HG02938 (cell line): ENCODE results near the gene HSD3B2.

Experiments used
- ATAC-seq: cut with Tn5 transposase; IDR thresholded peaks from one replicate; pipeline ENCODE4 v1.9.1; 2021; ENCODE audit warnings: mild to moderate bottlenecking, moderate library complexity; ENCODE audit not compliant: unreplicated experiment

HSD3B2 gene

GRCh38 chr1:119396982-119397381 lies 18.0 kb upstream of the HSD3B2 start:
- no peak for ATAC-seq

- no peak for ATAC-seq
Observed at GRCh38 chr1:119397986-119398385, 17.0 kb upstream of the HSD3B2 start.

- ATAC-seq: no peak
Observed at GRCh38 chr1:119404736-119405135, 10.2 kb upstream of the HSD3B2 start.

- no peak for ATAC-seq
Observed at GRCh38 chr1:119409731-119410130, 5.2 kb upstream of the HSD3B2 start.

GRCh38 chr1:119410961-119411360 lies 4.0 kb upstream of the HSD3B2 start:
- ATAC-seq: no peak

- no peak for ATAC-seq
Observed at GRCh38 chr1:119416006-119416640, 1.2 kb downstream of the HSD3B2 start.

- ATAC-seq: no peak
Observed at GRCh38 chr1:119419109-119419508, 4.2 kb downstream of the HSD3B2 start.

- no peak for ATAC-seq
Observed at GRCh38 chr1:119420638-119421037, 5.7 kb downstream of the HSD3B2 start.

GRCh38 chr1:119422631-119423030 lies 7.7 kb downstream of the HSD3B2 start:
- ATAC-seq: no peak

GRCh38 chr1:119428991-119429390 lies 14.0 kb downstream of the HSD3B2 start:
- ATAC-seq: no peak

GRCh38 chr1:119429687-119430086 lies 14.7 kb downstream of the HSD3B2 start:
- ATAC-seq: no peak

- no peak for ATAC-seq
Observed at GRCh38 chr1:119430486-119430885, 15.5 kb downstream of the HSD3B2 start.

GRCh38 chr1:119431836-119432235 lies 16.9 kb downstream of the HSD3B2 start:
- ATAC-seq: no peak

- no peak for ATAC-seq
Observed at GRCh38 chr1:119435052-119435451, 20.1 kb downstream of the HSD3B2 start.

- no peak for ATAC-seq
Observed at GRCh38 chr1:119438761-119439160, 23.8 kb downstream of the HSD3B2 start.

GRCh38 chr1:119440721-119441307 lies 25.9 kb downstream of the HSD3B2 start:
- ATAC-seq: no peak

GRCh38 chr1:119442756-119443155 lies 27.8 kb downstream of the HSD3B2 start:
- no peak for ATAC-seq

GRCh38 chr1:119446321-119446720 lies 31.4 kb downstream of the HSD3B2 start:
- ATAC-seq: no peak

GRCh38 chr1:119447344-119448126 lies 32.6 kb downstream of the HSD3B2 start:
- ATAC-seq: no peak

- ATAC-seq: no peak
Observed at GRCh38 chr1:119448127-119448511, 33.2 kb downstream of the HSD3B2 start.

GRCh38 chr1:119449971-119450370 lies 35.0 kb downstream of the HSD3B2 start:
- no peak for ATAC-seq

GRCh38 chr1:119451158-119451557 lies 36.2 kb downstream of the HSD3B2 start:
- ATAC-seq: no peak
